ENCODE data around the gene UGT1A7.
"Not testable (repeated sequence)": the region's sequence is repeated elsewhere in the genome, so short reads cannot be mapped to it uniquely, and the experiment has no call there.

Gene UGT1A7

GRCh38 chr2:233681521-233682099 lies at the start of gene UGT1A7:
Gene UGT1A7, plus strand, starts transcription at chr2:233681901. Its CDS starts 37 bp downstream, at chr2:233681938.
- no peaks in the 10 kb centered on the region for H3K4me1 ChIP-seq (ENCODE audit: low read length)
- H4K20me1 ChIP-seq (ENCODE audit: insufficient read depth, low read length) = no peaks in the 10 kb centered on the region
- H3K79me2 ChIP-seq (ENCODE audit: low read length) = no peaks in the 10 kb centered on the region
- H3K9me3 ChIP-seq (ENCODE audit: insufficient read depth, low read length) = no peaks in the 10 kb centered on the region
- TF ChIP-seq EZH2phosphoT487 (IDR thresholded peaks at IDR 0.05; ENCODE audit: low read depth) (no peak), CTCF (IDR thresholded peaks at IDR 0.05; ENCODE audit: low read depth, low read length) (no peak)
- H3K27me3 ChIP-seq (ENCODE audit: low read depth, low read length) = no peaks in the 10 kb centered on the region
- H3K4me3 ChIP-seq (ENCODE audit: low read length) = no peak within 1 kb of the TSS
- H3K36me3 ChIP-seq (replicated peaks; ENCODE audit: low read depth, low read length) = no peaks in the 10 kb centered on the region
- no peak within 1 kb of the TSS for H3K9ac ChIP-seq (ENCODE audit: low read length)
- no peak within 1 kb of the TSS for H2AFZ ChIP-seq (ENCODE audit: low read depth, low read length)
- H3K4me2 ChIP-seq (ENCODE audit: low read length) = no peak within 1 kb of the TSS
- H3K27ac ChIP-seq (ENCODE audit: low read length) = no peak within 1 kb of the TSS

GRCh38 chr2:233636306-233636705 lies 45.4 kb upstream of the UGT1A7 start, which contains the start of gene UGT1A10:
Gene UGT1A10, plus strand, starts transcription at chr2:233636448. Its CDS starts 75 bp downstream, at chr2:233636523.
- not testable (repeated sequence) for H3K27me3 ChIP-seq (ENCODE audit: low read depth, low read length); H3K4me2 ChIP-seq (ENCODE audit: low read length); H3K9me3 ChIP-seq (ENCODE audit: insufficient read depth, low read length); H3K36me3 ChIP-seq (replicated peaks; ENCODE audit: low read depth, low read length); H3K4me3 ChIP-seq (ENCODE audit: low read length); H4K20me1 ChIP-seq (ENCODE audit: insufficient read depth, low read length); H2AFZ ChIP-seq (ENCODE audit: low read depth, low read length); H3K27ac ChIP-seq (ENCODE audit: low read length); H3K4me1 ChIP-seq (ENCODE audit: low read length); H3K9ac ChIP-seq (ENCODE audit: low read length); H3K79me2 ChIP-seq (ENCODE audit: low read length)

- Histone ChIP-seq H3K4me3 (ENCODE audit: low read length) (no peak overlapping the region), H3K36me3 (replicated peaks; ENCODE audit: low read depth, low read length) (no peaks in the 10 kb centered on the region), H3K4me1 (ENCODE audit: low read length) (no peaks in the 10 kb centered on the region), H3K4me2 (ENCODE audit: low read length) (no peak overlapping the region), H3K9me3 (ENCODE audit: insufficient read depth, low read length) (no peaks in the 10 kb centered on the region), H3K9ac (ENCODE audit: low read length) (no peak overlapping the region), H3K79me2 (ENCODE audit: low read length) (no peaks in the 10 kb centered on the region), H3K27me3 (ENCODE audit: low read depth, low read length) (no peaks in the 10 kb centered on the region), H3K27ac (ENCODE audit: low read length) (no peak overlapping the region), H4K20me1 (ENCODE audit: insufficient read depth, low read length) (no peaks in the 10 kb centered on the region), H2AFZ (ENCODE audit: low read depth, low read length) (no peak overlapping the region)
- TF ChIP-seq CTCF (IDR thresholded peaks at IDR 0.05; ENCODE audit: low read depth, low read length) = no peak
- no peak for TF ChIP-seq EZH2phosphoT487 (IDR thresholded peaks at IDR 0.05; ENCODE audit: low read depth)
Observed at GRCh38 chr2:233638836-233639235, 42.9 kb upstream of the UGT1A7 start.

- H3K27ac ChIP-seq (ENCODE audit: low read length) = no peak overlapping the region
- TF ChIP-seq CTCF (IDR thresholded peaks at IDR 0.05; ENCODE audit: low read depth, low read length) (no peak), EZH2phosphoT487 (IDR thresholded peaks at IDR 0.05; ENCODE audit: low read depth) (no peak)
- no peaks in the 10 kb centered on the region for H3K27me3 ChIP-seq (ENCODE audit: low read depth, low read length)
- no peak overlapping the region for H3K4me3 ChIP-seq (ENCODE audit: low read length)
- H3K79me2 ChIP-seq (ENCODE audit: low read length) = no peaks in the 10 kb centered on the region
- no peaks in the 10 kb centered on the region for H3K4me1 ChIP-seq (ENCODE audit: low read length)
- H3K36me3 ChIP-seq (replicated peaks; ENCODE audit: low read depth, low read length) = no peaks in the 10 kb centered on the region
- no peaks in the 10 kb centered on the region for H3K9me3 ChIP-seq (ENCODE audit: insufficient read depth, low read length)
- no peak overlapping the region for H3K9ac ChIP-seq (ENCODE audit: low read length)
- no peaks in the 10 kb centered on the region for H4K20me1 ChIP-seq (ENCODE audit: insufficient read depth, low read length)
- H3K4me2 ChIP-seq (ENCODE audit: low read length) = no peak overlapping the region
- H2AFZ ChIP-seq (ENCODE audit: low read depth, low read length) = no peak overlapping the region
Observed at GRCh38 chr2:233639860-233640259, 41.8 kb upstream of the UGT1A7 start.
